NB4 (cell line): Measurements from ENCODE around the gene COL4A2.

Experiments used
- DNase-seq: peaks from one replicate; pipeline ENCODE4 v3.0.0; 2010; ENCODE audit warnings: low read depth
- H3K4me3 ChIP-seq: one replicate; pipeline ENCODE4 v1.5.1; 2011; ENCODE audit warnings: mild to moderate bottlenecking, low read depth, low read length, moderate library complexity
- MYC ChIP-seq: IDR thresholded peaks from 2 replicates; pipeline ENCODE4 v1.6.1; 2011; ENCODE audit warnings: low read depth, low read length
- POLR2A ChIP-seq: IDR thresholded peaks from 2 replicates; pipeline ENCODE4 v1.6.1; 2011; ENCODE audit warnings: mild to moderate bottlenecking; ENCODE audit not compliant: insufficient read length; ENCODE audit errors: extremely low read depth
- TF ChIP-seq, protein P1 (sequence below): IDR thresholded peaks from 2 replicates; pipeline ENCODE4 v1.6.1; 2011; ENCODE audit warnings: low read depth, low read length
- TF ChIP-seq, protein P2 (sequence below): IDR thresholded peaks from one replicate; pipeline ENCODE4 v1.5.1; 2012; ENCODE audit warnings: low read depth, low read length

Gene COL4A2

GRCh38 chr13:110323172-110323891 is 16.2 kb downstream of the COL4A2 start:
- H3K4me3 ChIP-seq, result no peak overlapping the region
- no peak for DNase-seq
- TF ChIP-seq POLR2A, result no peak
- TF ChIP-seq MYC, result no peak
- TF ChIP-seq, protein P1, sequence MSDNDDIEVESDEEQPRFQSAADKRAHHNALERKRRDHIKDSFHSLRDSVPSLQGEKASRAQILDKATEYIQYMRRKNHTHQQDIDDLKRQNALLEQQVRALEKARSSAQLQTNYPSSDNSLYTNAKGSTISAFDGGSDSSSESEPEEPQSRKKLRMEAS, result no peak
- TF ChIP-seq, protein P2, sequence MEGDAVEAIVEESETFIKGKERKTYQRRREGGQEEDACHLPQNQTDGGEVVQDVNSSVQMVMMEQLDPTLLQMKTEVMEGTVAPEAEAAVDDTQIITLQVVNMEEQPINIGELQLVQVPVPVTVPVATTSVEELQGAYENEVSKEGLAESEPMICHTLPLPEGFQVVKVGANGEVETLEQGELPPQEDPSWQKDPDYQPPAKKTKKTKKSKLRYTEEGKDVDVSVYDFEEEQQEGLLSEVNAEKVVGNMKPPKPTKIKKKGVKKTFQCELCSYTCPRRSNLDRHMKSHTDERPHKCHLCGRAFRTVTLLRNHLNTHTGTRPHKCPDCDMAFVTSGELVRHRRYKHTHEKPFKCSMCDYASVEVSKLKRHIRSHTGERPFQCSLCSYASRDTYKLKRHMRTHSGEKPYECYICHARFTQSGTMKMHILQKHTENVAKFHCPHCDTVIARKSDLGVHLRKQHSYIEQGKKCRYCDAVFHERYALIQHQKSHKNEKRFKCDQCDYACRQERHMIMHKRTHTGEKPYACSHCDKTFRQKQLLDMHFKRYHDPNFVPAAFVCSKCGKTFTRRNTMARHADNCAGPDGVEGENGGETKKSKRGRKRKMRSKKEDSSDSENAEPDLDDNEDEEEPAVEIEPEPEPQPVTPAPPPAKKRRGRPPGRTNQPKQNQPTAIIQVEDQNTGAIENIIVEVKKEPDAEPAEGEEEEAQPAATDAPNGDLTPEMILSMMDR, result no peak

DNA sequence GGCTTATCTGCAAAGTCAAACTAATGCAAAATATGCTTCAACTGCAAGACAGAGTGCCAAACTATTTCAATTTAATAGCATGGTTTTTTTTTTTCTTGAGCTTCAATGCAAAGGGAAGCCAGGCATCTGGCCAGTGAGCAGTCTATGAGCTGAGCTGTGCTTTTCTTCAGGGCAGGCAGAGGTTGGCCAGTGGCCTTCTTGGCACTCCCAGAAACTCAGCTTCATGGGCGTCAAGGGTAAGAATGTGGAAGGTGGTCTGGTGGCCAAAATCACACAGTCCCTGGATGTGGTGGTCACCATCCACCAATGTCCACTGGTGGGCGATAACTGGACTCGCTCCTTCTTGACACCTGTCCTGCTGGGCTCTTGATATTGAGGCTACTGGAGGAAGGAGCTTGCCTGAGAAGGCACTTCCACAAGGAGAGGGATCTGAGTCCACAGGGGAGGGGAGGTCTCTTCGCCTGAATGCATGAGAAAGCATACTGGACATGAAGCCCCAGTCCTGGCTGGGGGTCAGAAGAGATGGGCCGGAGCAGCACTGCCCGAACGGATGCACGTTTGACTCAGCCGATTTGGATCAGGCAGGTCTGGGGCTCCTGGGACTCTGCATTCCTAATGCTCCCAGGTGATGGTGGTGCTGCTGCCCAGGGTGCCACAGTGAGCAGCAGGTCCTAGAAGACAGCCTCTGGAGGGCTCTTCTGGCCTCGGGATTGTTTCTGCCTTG is 17.1 kb downstream of the COL4A2 start:
- no peak overlapping the region for H3K4me3 ChIP-seq
- TF ChIP-seq, protein P1, result no peak
- TF ChIP-seq, protein P2, result no peak
- TF ChIP-seq MYC (no peak), POLR2A (no peak)
- no peak for DNase-seq

- DNase-seq, result no peak
- H3K4me3 ChIP-seq, result no peak overlapping the region
- TF ChIP-seq, protein P2, result no peak
- TF ChIP-seq POLR2A (no peak), MYC (no peak)
- TF ChIP-seq, protein P1, result no peak
Observed at GRCh38 chr13:110326263-110326904, 19.3 kb downstream of the COL4A2 start.

GRCh38 chr13:110327051-110327721 is 20.1 kb downstream of the COL4A2 start:
- DNase-seq, result no peak
- H3K4me3 ChIP-seq, result no peak overlapping the region
- TF ChIP-seq MYC, result no peak
- TF ChIP-seq POLR2A, result no peak
- TF ChIP-seq, protein P2, result no peak
- TF ChIP-seq, protein P1, result no peak

- TF ChIP-seq, protein P1, result no peak
- TF ChIP-seq POLR2A (no peak), MYC (no peak)
- TF ChIP-seq, protein P2, result no peak
- DNase-seq, result no peak
- no peak overlapping the region for H3K4me3 ChIP-seq
Observed at GRCh38 chr13:110328573-110328972, 21.5 kb downstream of the COL4A2 start.
